Suprapubic skin (tissue), 3 donors: Measurements from ENCODE around the gene DNM3.

Source experiments
- CTCF ChIP-seq, 2 donors: fragments of 200-600 bp in 1 of 2; fragments of 450-650 bp in 1 of 2; sonication (generic) in 1 of 2; IDR thresholded peaks; one replicate each; pipeline ENCODE4 v1.5.1; 2016 to 2019; ENCODE audit warnings: antibody characterized with exemption in 2 of 2, mild to moderate bottlenecking in 1 of 2, moderate library complexity in 1 of 2
- EP300 ChIP-seq: sonication (generic); formaldehyde crosslinking; IDR thresholded peaks from one replicate; pipeline ENCODE4 v1.6.1; 2017; ENCODE audit warnings: antibody characterized with exemption
- POLR2A ChIP-seq, 2 donors: fragments of 450-650 bp; IDR thresholded peaks; one replicate each; pipeline ENCODE4 v1.6.1; 2017; ENCODE audit warnings: antibody characterized with exemption in 2 of 2, mild to moderate bottlenecking in 2 of 2, moderate library complexity in 2 of 2

GRCh38 chr1:172211221-172211620 is 369.9 kb downstream of the DNM3 start:
- no peak for TF ChIP-seq POLR2A (IDR thresholded peaks at IDR 0.05)
- no peak for TF ChIP-seq CTCF (IDR thresholded peaks at IDR 0.05)
- no peak for TF ChIP-seq EP300
